Adrenal gland (tissue), 12 donors: ENCODE measurements around the gene ACSS2. TPM values are rescaled to one million over a fixed set of nuclear protein-coding genes. Genes with fewer than 3 reads are reported as not detected.

Source experiments
- DNase-seq, 7 donors: peaks; one replicate each; pipeline ENCODE4 v3.0.0-alpha.2; 2019 to 2020
- H3K27ac ChIP-seq, 5 donors: fragments of 200-600 bp; sonication (generic) in 4 of 5; 1 replicate in 3 of 5; 2 replicates in 2 of 5; pipeline versions ENCODE4 v1.5.1 to v1.8.0; 2016 to 2020; ENCODE audit warnings: mild to moderate bottlenecking in 1 of 5
- H3K27me3 ChIP-seq: fragments of 200-600 bp; 2 replicates; pipeline ENCODE4 v1.8.0; 2021
- H3K36me3 ChIP-seq, 2 donors: fragments of 200-600 bp; replicated peaks in 1 of 2; 1 replicate in 1 of 2; 2 replicates in 1 of 2; pipeline versions ENCODE4 v1.5.1 to v1.8.0; 2018 to 2022
- H3K4me1 ChIP-seq, 2 donors: fragments of 200-600 bp; replicated peaks in 1 of 2; 1 replicate in 1 of 2; 2 replicates in 1 of 2; pipeline versions ENCODE4 v1.5.1 to v1.8.0; 2018 to 2021
- H3K4me3 ChIP-seq, 4 donors: fragments of 200-600 bp; sonication (generic) in 3 of 4; one replicate each; pipeline ENCODE4 v1.5.1; 2016 to 2018
- H3K9me3 ChIP-seq, 3 donors: fragments of 200-600 bp; sonication (generic) in 1 of 3; replicated peaks in 1 of 3; 1 replicate in 2 of 3; 2 replicates in 1 of 3; pipeline versions ENCODE4 v1.5.1 to v1.8.0; 2016 to 2021
- POLR2A ChIP-seq, 2 donors: fragments of 450-650 bp; IDR thresholded peaks; one replicate each; pipeline ENCODE4 v1.6.1; 2017; ENCODE audit warnings: antibody characterized with exemption in 2 of 2, mild to moderate bottlenecking in 2 of 2, moderate library complexity in 1 of 2
- WGBS, 4 donors: extraction: QIAGEN DNeasy Blood & Tissue Kit in 2 of 4; methylation state at CpG; one replicate each; pipeline versions ENCODE4 v1.1.5 to v1.1.7; 2013 to 2017; 5-methylcytosine and 5-hydroxymethylcytosine counted together
- intact Hi-C, 2 donors: fragments of 100-400 bp; cut with DNase I; formaldehyde crosslinking; loops; one replicate each; pipeline versions ENCODE4 v1.14.1 to v1.15.0; 2022 to 2023
- polyA plus RNA-seq, 3 donors: library from polyadenylated mRNA; stranded (reverse); fragments of 200-250 nt in 2 of 3; fragments of 350-450 nt in 1 of 3; fragmentation: Illumina TruSeq in 1 of 3; extraction: RNeasy Lipid Tissue Mini Kit (QIAGEN cat#74804) in 1 of 3; gene quantifications; one replicate each; pipeline ENCODE4 v1.2.3, GENCODE V29; 2013 to 2014
- total RNA-seq, 9 donors: library from RNA; depleted of rRNA in 4 of 9; stranded (reverse); fragments of >200 nt in 4 of 9; fragments of 120-200 nt in 1 of 9; fragmentation: NEBNext Ultra II Directional in 1 of 9; extraction: Animal tissue kit (Norgen Biotek cat#: 25700) in 1 of 9; gene quantifications; one replicate each; pipeline versions ENCODE4 v1.1.0 to v1.2.4, GENCODE V29; 2013 to 2023
- TF ChIP-seq, protein P1 (sequence below), 6 experiments: fragments of 450-650 bp in 4 of 6; fragments of 200-600 bp in 2 of 6; sonication (generic) in 1 of 6; IDR thresholded peaks; 1 replicate in 5 of 6; 2 replicates in 1 of 6; pipeline versions ENCODE4 v1.5.1 to v1.8.0; 2016 to 2021; ENCODE audit warnings: antibody characterized with exemption in 6 of 6, mild to moderate bottlenecking in 2 of 6, moderate library complexity in 1 of 6
- donor health status: healthy with polysubstance abuse.
- donor health status: Bipolar disorder and iron deficiency.
- donor health status: DM: yes; HTN: yes; CAD: no.
- donor health status: DM: no; HTN: no; CAD: no.
- donor health status: DM: no; HTN: no; CAD: no.
- donor health status: DM: yes; HTN: yes; CAD: no.

Gene ACSS2
- total and polyA plus RNA-seq, 12 donors, result 81.4 to 386 (median 153) TPM

DNA sequence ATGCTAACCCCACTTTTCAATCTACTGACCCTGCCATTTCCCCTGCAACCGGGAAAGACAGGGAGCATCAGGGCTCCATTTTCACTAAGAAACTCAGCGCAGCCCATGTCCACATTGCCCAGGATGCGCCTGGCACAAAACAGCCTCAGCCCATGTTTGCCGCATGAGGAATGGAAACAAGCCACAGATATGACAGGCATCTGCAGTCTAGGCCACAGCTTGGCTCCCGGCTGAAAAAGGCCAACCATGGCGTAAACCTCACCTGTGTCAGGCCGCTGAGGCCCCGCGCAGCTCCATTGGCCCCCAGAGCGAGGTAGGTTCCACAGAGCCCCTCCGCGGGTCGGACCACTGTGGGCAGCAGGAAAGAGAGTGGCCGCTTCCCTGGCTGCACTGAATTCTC is 25.4 kb upstream of the ACSS2 start:
- 96 to 100% (median 96%) methylated on average over 6 to 14 of the region's 14 CpGs for WGBS, 4 donors
- Histone ChIP-seq H3K27ac (no peak overlapping the region), H3K36me3 (no peaks in the 10 kb centered on the region), H3K9me3 (no peaks in the 10 kb centered on the region), H3K4me1 (no peaks in the 10 kb centered on the region), H3K27me3 (no peaks in the 10 kb centered on the region), H3K4me3 (no peak overlapping the region)
- intact Hi-C loops, result loop anchor here in 1 of 2 donors (10.0 kb wide), 2 partner anchors 364 to 584 kb away; partner anchors contain the start of gene GDF5
- TF ChIP-seq, protein P1, sequence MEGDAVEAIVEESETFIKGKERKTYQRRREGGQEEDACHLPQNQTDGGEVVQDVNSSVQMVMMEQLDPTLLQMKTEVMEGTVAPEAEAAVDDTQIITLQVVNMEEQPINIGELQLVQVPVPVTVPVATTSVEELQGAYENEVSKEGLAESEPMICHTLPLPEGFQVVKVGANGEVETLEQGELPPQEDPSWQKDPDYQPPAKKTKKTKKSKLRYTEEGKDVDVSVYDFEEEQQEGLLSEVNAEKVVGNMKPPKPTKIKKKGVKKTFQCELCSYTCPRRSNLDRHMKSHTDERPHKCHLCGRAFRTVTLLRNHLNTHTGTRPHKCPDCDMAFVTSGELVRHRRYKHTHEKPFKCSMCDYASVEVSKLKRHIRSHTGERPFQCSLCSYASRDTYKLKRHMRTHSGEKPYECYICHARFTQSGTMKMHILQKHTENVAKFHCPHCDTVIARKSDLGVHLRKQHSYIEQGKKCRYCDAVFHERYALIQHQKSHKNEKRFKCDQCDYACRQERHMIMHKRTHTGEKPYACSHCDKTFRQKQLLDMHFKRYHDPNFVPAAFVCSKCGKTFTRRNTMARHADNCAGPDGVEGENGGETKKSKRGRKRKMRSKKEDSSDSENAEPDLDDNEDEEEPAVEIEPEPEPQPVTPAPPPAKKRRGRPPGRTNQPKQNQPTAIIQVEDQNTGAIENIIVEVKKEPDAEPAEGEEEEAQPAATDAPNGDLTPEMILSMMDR (IDR thresholded peaks at IDR 0.05), result no peak
- TF ChIP-seq POLR2A (IDR thresholded peaks at IDR 0.05), result no peak
- peak in 1 of 7 donors; percentile 28 for DNase-seq

DNA sequence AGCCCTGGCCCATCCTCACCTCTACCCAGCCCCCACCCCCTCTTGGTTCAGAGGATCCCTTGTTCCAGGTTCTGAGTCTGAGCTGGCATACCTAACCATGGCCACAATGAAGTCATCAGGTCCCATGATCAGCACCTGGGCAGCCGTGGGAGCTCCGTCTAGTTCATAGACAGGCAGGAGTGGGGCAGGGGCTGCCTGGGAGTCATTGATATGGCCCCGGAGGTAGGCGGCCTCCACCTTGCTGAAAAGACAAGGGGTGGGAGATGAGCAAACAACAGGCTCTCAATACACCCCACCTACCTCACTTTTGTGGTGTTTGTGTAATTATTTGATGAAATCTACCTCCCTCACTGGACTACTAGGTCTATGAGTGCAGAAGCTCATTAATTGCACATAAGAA is 24.1 kb upstream of the ACSS2 start:
- Histone ChIP-seq H3K27ac (no peak overlapping the region), H3K9me3 (no peaks in the 10 kb centered on the region), H3K36me3 (no peaks in the 10 kb centered on the region), H3K4me1 (no peaks in the 10 kb centered on the region), H3K4me3 (no peak overlapping the region), H3K27me3 (no peaks in the 10 kb centered on the region)
- intact Hi-C loops, result loop anchor here in 1 of 2 donors (10.0 kb wide), 2 partner anchors 363 to 583 kb away; partner anchors contain the start of gene GDF5
- DNase-seq, result peak in 1 of 7 donors; percentile 39
- WGBS, 4 donors, result 90 to 94% (median 93%) methylated on average over 2 to 4 of the region's 4 CpGs; no CpG with 5 or more reads in 1 of the 4 donors
- TF ChIP-seq POLR2A (IDR thresholded peaks at IDR 0.05), result no peak
- TF ChIP-seq, protein P1 (IDR thresholded peaks at IDR 0.05), result no peak

DNA sequence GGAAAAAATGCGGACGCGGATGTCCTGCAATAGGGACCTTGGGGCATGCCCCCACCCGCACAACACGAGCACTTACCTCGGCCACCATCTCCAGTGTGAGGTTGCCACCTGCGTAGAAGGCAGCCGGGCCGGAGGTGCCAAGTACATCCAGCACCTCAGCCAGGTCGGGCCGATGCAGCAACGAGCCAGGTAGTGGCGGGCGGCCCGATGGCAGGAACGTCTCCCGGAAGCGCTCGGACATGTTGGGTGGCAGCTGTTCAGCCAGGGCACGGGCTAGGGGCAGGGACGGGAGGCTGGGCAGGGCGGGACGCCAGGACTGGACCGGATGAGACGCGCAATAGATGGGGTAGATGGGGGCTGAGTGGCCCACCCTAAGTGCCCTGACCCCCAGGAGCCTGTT is 17.0 kb upstream of the ACSS2 start:
- DNase-seq, result no peak
- no peaks in the 10 kb centered on the region for H3K27me3 ChIP-seq
- H3K4me3 ChIP-seq, result no peak overlapping the region
- no peaks in the 10 kb centered on the region for H3K36me3 ChIP-seq
- H3K27ac ChIP-seq, result no peak overlapping the region
- WGBS, 4 donors, result 96 to 97% (median 96%) methylated on average over 17 to 26 of the region's 26 CpGs
- no peaks in the 10 kb centered on the region for H3K4me1 ChIP-seq
- H3K9me3 ChIP-seq, result no peaks in the 10 kb centered on the region
- intact Hi-C loops, result loop anchor here in 1 of 2 donors (10.0 kb wide), 2 partner anchors 355 to 575 kb away; partner anchors contain the start of gene GDF5
- no peak for TF ChIP-seq POLR2A (IDR thresholded peaks at IDR 0.05)
- TF ChIP-seq, protein P1 (IDR thresholded peaks at IDR 0.05), result no peak

DNA sequence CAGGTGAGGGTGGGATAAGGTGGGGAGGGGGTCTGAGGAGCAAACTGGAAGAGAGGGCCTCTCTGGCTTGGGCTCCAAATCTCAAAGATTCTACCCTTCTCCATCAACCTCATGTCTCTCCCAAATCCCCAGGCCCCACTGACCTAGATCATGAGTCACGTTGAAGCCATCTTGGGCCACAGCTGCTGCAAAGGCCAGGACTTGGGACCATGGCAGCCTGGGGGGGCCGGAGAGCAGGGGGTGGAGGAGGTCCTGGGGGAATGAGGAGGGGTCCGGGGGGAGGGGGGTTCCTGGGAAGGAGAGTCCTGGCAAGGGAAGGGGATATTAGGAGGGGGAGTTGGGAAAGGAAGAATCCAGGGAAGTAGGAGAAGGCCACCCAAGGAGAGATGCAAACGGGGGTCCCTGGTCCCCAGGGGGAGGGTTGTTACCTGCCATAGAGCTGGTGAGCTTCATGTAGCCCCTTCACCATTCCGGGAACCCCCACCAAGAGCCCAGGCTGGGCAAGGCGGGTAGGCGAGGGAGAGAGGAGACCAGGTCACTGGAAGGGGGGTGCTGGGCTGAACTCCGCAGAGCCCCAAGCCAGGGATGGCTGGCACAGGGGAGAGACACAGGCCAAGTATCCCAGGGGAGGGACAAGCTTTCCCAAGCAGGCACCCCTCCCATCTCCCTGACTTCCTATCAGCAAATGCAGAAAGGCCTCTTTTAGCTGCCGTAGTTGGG is 16.4 kb upstream of the ACSS2 start:
- no peak overlapping the region for H3K27ac ChIP-seq
- no peaks in the 10 kb centered on the region for H3K27me3 ChIP-seq
- DNase-seq, result no peak
- WGBS, 4 donors, result 88 to 96% (median 93%) methylated on average over 6 to 9 of the region's 9 CpGs
- intact Hi-C loops, result loop anchor here in 1 of 2 donors (10.0 kb wide), 2 partner anchors 355 to 575 kb away; partner anchors contain the start of gene GDF5
- TF ChIP-seq POLR2A (IDR thresholded peaks at IDR 0.05), result no peak
- TF ChIP-seq, protein P1 (IDR thresholded peaks at IDR 0.05), result no peak
- no peaks in the 10 kb centered on the region for H3K9me3 ChIP-seq
- H3K4me1 ChIP-seq, result no peaks in the 10 kb centered on the region
- no peak overlapping the region for H3K4me3 ChIP-seq
- H3K36me3 ChIP-seq, result no peaks in the 10 kb centered on the region
